DMS153 treated with DMSO at 0.1 percent for 48 hours (cell line): Measurements from ENCODE around the gene SLC4A2.

Experiments
- DNase-seq: peaks from one replicate; lab custom pipeline; 2025; ENCODE audit not compliant: unreplicated experiment; lab: John Stamatoyannopoulos, UW

Gene SLC4A2

DNA sequence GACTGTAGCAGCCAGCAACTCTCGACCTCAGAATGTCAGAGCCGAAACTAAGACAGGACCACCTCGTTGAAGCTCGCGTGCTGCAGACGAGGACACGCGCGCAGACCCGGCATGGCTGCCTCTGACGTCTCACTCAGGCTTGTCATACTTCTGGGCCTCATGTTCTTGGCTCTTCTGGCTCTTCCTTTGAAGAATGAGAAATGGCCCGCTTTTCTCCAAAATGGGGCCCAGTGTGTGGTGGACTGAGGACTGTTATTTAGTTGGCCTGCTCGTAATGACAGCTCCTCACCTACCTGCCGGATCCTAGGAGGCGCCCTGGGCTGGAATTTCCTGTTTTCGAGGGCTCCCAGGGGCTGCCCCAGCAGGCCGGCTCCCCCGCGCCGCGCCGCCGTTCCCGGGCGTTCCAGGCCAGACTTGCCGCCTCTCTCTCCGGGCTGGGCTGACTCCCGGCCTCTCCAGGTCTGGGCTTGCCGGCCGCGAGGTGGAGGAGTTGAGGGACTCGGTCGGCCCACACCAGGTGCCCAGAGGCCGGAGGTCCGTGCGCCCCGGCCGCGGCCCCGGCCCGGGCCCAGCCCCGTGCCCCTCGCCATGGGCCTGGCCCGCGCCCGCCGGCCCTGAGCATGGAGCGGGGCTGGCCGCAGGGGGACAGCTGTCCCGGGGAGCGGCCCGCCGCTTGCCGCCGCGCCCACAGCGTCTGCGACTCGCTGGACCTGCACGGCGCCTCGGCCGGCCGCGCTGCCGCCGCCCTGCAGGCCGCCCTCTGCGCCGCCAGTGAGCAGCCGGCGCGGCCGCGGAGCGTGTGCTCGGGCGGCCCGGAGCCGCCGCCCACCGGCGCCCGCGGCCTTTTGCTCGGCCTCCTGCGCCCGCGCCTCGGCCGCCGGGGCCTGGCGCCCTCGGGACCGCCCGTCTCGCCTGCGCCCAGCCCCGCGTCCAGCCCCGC is 55.0 kb downstream of the SLC4A2 start:
- no peak for DNase-seq

DNA sequence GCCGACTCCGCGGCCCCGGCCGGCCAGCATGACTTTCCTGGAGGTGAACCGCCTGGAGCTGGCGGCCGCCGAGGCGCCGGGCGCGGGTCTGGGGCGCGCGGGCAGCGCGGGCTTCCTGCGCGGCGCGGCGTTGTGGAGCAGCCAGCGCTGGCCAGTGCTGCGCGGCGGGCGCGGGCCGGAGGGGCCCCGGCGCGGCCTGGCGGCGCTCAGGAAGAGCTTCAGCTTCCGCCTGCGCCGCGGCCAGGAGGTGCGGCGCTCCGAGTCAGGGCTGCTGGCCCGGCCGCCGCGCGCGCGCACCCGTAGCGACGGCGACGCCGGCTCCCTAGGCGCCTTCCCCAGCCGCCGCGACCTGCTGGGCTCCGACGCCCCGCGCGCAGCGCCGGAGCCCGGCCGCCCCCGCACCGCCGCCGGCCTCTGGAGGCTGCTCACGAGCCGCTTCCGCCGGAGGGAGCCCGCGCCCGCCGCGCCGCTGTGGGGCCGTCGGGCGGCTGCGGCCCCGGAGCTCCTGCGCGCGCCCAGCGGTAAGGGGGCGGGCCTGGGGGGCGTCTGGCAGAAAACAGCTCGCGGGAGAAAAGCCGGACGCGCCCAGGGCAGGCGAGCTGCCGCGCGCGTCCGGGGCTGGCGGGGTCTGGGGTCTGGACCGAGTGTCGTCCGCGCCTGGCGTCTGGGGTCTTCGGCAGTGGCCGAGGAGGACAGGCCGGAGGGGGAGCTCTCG is 55.9 kb downstream of the SLC4A2 start:
- DNase-seq: no peak

GRCh38 chr7:151115836-151116418 is 56.5 kb downstream of the SLC4A2 start:
- DNase-seq: no peak

- DNase-seq: no peak
Observed at GRCh38 chr7:151116603-151117440, 57.4 kb downstream of the SLC4A2 start.

DNA sequence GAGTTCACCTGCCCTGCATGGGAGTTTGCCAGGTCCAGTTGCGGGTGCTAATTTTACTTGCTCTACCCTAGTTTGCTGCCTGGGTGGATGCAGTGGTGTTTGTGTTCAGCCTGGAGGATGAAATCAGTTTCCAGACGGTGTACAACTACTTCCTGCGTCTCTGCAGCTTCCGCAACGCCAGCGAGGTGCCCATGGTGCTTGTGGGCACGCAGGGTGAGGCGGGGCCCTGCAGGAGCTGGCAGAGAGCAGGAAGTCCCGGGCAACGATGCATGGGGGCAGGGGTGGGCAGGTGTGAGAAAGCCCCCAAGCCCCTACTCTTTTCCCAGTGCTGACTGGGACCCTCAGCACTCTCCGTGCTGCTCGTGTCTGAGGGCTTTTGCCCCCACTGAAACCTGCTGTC is 58.2 kb downstream of the SLC4A2 start:
- no peak for DNase-seq

DNA sequence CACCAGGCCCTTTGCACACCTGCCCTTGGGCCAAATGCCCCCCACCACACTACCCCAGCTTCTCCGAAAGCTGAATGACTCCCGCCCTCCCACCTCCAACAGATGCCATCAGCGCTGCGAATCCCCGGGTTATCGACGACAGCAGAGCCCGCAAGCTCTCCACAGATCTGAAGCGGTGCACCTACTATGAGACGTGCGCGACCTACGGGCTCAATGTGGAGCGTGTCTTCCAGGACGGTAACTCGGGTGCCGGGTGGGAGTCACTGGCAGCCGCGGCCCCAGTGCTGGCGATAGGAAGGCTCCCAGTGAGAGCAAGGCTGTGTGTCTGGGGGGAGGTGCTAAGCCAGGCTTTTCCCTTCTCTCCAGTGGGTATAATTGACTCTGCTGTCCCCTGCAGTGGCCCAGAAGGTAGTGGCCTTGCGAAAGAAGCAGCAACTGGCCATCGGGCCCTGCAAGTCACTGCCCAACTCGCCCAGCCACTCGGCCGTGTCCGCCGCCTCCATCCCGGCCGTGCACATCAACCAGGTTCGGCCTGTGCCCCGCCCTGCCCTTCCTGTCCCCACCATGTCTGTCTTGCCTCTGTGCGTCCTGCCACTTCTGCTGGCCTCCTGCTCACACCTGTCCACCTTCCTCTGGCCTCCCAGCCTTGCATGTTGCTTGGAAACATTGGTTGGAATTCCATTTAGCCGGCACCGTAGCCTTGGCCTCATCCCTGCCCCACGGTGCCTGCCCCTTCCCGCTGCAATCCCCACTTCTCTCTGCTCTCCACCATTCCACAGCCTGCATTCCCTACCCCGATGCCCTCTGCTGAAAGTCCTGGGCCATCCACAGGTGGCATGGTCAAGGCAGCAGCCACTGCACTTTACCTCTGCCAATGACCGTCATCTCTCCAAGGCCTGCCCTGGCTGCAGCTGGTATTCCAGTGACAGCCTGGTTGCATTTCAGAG is 59.0 kb downstream of the SLC4A2 start:
- DNase-seq: no peak

DNA sequence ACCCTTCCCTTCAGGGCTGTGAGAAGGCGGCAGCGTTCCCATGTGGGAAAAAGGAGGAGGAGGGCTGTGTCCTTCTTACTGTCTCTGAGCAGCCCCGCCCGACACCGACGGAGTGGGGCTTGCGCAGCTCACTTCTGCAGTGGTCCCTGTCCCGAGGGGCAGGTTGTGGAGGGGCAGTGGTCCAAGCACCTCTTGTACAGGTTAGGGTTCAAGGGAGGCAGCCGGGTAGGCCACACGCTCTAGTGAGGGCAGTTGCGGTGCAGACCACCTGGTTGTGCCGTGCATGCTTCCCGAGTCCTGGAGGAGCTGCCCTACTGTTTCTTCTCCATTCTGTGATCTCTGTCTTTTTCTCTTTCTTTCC is 59.6 kb downstream of the SLC4A2 start:
- no peak for DNase-seq

GRCh38 chr7:151119902-151120301 is 60.5 kb downstream of the SLC4A2 start:
- no peak for DNase-seq

DNA sequence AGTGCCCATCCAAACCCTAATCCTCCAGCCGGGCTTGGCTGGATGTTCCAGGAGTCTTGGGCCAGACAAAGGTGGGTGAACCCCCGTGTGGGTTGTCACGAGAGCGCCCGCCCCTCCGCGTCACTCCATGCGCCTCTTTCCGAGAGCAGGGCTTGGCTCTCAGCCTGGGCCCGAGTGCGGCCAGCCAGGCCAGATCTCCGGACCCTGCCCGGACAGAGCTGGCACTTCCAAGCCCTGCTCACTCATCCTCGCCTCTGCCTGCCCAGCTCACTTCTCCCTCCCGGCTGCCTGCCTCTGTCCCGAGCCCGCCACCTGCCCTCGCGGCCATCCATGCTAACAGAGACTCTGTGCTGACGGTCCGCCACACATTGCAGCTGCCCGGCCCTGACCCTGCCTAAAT is 61.5 kb downstream of the SLC4A2 start:
- DNase-seq: no peak

DNA sequence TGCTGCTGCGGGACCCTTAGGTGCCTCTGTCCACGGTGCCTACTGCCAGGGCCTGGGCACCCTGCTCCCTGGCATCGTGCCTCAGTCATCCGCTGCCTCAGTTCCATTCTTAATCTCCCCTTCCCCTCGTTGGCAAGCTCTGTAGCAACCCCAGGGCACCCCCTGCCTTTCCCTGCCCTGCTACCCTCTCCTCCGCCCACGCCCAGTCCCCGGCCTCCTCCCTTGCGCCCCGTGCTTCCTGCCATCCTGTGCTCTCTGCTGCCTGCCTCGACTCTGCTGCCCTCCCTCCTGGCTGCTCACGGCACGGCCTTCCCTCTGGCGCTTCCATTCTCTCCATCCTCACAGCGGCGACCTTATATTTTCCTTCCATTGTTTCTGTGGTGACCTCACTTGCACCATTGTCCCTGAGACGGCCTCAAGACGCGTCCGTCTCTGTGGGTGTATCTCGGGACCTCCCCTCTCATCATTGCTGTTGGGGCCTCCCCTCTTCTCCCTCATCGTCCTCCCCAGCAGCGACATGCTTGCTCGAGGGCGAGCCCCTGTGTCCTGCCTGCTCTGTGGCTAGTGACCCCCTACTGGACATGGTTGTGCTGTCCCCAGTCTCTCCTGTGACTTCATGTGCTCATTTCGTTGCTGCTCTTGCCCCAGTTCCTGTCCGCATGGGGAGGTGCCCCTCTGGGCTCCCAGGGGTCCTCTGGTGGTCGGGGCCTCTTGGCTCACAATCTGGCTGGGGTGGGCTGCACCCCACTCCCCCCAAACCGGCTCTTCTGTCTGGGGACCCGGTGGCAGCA is 62.2 kb downstream of the SLC4A2 start:
- DNase-seq: no peak

- no peak for DNase-seq
Observed at GRCh38 chr7:151122276-151122675, 62.9 kb downstream of the SLC4A2 start.

- DNase-seq: no peak
Observed at GRCh38 chr7:151122796-151123157, 63.4 kb downstream of the SLC4A2 start.

DNA sequence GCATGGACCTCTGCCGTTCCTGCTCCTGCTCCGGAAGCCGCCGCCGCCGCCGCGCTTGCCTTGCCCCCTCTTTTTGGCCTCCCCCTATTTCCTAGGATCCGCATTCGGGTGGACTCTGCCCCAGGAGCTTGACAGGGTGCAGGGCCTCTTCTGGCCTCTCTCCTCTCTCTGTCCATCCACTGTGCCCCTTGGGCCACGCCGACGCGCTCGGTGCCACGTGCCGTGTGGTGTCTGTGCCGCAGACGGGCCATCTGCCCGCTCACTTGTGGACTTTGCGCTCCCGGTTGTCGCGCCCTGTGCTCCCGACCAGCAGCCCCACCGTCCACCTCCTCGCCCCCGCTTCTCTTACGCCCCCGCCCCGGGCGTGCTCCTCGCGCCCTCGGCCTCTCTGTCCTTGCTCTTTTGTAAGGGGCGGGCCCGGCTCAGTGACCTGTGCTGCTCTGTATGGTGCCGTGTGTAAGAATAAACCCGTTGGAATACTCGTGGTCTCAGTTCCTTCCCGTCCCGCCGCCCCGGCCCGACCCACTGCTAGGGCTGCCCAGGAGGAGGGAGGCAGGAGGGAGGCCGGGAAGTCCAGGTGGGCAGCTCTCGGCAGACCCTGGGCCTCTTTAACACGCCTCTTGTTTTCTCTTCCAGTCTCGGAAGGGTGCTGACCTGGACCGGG is 63.9 kb downstream of the SLC4A2 start:
- DNase-seq: no peak

DNA sequence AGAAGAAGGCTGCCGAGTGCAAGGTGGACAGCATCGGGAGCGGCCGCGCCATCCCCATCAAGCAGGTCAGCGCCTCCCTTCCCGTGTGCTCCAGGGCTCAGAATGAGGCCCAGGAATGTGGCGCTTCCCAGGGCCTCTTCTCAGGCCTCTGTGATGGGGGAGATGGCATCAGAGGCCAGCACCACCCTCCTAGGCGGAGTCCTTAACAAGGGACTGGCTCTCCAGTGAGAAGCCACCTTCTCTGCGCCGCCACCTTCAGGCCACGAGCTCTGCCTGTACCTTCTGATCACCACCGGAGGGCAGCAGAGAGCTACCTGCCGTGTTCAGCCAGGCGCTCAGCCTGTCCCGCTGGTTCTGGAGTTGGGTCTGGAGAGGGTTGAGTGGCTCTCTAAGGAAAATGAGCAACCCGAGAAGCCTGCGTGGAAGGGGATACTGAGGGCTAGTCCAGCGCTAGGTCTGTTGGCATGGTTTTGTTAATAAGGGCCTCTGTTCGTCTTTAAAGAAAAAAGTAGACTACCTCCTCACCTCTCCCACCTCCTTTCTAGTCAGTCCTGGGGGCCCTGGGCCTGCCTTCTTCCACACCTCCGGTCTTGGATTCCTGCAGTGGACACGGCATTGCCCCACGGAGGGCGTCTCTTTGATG is 64.6 kb downstream of the SLC4A2 start:
- peak; percentile 59 for DNase-seq

- no peak for DNase-seq
Observed at GRCh38 chr7:151124481-151124880, 65.1 kb downstream of the SLC4A2 start.

GRCh38 chr7:151124899-151125399 is 65.6 kb downstream of the SLC4A2 start:
- DNase-seq: no peak

GRCh38 chr7:151125470-151125845 is 66.1 kb downstream of the SLC4A2 start:
- DNase-seq: no peak

- no peak for DNase-seq
Observed at GRCh38 chr7:151125846-151126481, 66.6 kb downstream of the SLC4A2 start.
